ENCODE results near the gene NADK2.
"Not testable (repeated sequence)": the region's sequence is repeated elsewhere in the genome, so short reads cannot be mapped to it uniquely, and the experiment has no call there.

Gene NADK2

DNA sequence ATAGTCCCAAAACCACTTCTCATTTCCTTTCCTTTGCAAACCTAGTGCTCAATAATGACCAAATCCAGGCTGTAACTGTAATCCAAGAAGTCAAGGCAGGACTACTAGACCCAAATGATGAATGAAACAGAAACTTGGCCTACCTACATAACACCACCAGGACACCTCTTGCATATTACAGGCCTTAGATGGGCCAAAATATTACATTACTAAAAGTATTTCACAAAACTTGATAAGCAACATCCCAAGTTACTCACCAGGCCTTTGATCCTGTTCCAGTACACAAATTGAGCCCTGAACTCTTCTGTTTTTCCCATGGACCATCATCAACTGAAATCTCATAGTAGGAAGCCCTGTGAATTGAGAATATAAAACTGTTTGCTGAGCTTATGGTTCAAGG, 34.8 kb downstream of the NADK2 start:
- DNase-seq (ENCODE audit: low read depth): no peak

DNA sequence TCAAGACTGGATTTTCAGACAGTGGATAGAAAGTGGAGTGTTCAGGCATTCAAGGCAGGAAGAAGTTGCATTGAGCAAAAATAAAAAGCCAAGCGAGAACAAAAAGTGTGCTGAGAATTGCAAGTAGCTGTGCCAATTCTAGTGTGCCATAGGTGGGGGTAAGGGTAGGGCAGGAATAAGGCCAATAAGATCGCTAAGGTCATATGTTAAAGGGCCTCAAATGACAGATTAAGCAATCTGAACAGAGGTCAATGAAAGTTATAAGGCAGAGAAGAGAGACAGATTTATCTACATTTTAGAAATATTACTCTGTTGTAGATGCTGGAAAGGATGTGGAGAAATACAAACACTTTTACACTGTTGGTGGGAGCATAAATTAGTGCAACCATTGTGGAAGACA, 36.4 kb downstream of the NADK2 start:
- no peak for DNase-seq (ENCODE audit: low read depth)

DNA sequence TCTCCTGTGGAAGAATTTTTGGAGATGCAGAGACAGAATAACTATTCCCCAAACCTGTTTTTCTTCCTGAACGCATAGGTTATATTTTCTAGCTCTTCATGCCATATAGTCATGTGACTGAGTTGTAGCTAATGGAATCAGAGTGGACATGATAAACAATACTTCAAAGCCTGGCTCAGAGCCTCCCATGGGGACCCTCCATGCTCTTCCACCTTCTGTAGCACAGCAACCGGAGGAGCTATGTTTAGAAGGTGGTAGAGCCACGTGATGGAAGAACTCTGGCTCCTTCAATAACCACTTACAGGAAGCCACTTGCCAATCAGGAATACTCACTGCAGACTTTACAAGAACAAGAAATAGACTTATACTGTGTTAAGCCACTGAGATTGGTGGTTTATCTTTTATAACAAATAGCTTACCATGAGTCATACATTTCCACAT, 39.2 kb downstream of the NADK2 start:
- DNase-seq (ENCODE audit: low read depth): peak; percentile 44

DNA sequence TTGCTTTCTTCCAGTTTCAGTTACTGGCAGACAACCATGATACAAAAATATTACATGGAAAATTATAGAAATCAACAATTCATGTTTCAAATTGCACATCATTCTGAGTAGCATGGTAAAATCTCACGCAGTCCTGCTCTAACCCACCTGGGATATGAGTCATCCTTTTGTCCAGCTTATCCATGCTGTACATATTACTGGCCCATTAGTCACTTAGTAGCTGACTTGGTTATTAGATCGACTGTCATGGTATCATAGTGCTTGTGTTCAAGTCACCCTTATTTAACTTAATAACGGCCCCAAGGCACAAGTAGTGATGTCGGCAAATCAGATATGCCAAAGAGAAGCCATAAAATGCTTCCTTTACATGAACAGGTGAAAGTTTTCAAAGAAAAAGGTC, 41.2 kb downstream of the NADK2 start:
- DNase-seq (ENCODE audit: low read depth): peak; percentile 88

DNA sequence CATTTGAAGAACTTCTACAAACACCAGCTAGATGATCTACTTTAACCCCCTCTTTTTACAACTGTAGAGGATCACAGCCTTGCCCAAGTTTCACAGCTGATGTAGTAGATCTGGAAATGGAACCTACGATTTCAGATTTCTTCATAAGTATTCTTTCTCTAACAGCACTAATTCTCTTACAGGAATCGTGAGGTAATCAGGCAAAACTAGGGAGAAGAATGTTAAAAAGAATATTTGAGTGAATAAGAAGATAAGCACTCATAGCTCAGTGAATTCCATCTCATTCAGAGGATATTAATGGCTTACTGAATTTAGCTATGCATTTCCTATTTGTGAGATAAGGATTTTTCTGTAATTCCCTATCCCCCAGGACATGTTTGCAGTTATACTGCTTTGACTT, 42.1 kb downstream of the NADK2 start:
- no peak for DNase-seq (ENCODE audit: low read depth)

DNA sequence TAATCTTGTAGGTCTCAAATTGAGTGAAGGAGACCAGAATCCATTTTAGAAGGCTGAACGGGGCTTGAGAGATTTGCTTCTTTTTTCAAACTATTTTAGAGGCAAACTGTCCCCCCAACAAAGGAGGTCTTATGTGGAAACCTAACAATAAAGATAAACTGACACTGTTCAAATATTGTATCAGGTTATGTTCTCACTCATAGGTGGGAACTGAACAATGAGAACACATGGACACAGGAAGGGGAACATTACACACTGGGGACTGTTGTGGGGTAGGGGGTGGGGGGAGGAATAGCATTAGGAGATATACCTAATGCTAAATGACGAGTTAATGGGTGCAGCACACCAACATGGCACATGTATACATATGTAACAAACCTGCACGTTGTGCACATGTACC, 42.9 kb downstream of the NADK2 start:
- not testable (repeated sequence) for DNase-seq (ENCODE audit: low read depth)

DNA sequence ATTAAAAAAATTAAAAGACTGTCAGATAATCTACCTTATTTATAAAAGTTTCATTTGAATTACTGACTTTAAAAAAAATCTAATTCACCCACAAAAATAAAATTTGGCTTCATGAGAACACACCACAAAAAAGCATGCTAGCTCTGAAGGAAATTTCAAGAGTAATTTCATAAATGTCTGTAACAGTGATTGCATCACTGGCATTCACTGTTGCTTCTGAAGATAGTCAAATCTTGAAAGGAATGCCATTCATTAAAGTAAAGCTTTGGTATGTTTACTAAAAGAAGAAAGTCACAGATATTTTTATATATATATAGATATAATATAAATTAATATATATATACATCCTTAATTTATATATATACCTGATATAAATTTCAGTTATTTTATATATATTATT, 43.4 kb downstream of the NADK2 start:
- DNase-seq (ENCODE audit: low read depth): no peak

DNA sequence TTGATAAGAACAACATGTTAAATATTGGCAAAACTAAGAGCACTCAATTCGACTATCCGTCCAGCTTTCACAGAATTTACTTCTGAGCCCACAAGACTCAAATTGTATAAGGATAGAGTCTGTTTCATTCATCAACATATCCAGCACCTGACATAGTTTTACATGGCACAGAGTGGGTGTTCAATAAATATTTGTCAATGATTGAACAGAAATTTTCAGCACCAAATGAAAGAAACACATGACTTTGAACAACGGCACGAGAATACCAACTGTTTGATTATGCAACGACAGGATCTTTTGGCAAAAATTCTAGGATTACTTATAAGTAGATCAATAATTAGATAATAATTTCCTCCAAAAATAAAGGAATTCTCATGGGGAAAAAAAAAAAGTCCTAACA, 48.0 kb downstream of the NADK2 start:
- no peak for DNase-seq (ENCODE audit: low read depth)

DNA sequence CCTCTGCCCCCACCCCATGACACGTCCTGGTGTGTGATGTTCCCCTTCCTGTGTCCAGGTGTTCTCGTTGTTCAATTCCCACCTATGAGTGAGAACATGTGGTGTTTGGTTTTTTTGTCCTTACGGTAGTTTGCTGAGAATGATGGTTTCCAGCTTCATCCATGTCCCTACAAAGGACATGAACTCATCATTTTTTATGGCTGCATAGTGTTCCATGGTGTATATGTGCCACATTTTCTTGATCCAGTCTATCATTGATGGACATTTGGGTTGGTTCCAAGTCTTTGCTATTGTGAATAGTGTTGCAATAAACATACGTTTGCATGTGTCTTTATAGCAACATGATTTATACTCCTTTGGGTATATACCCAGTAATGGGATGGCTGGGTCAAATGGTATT, 57.3 kb downstream of the NADK2 start:
- DNase-seq (ENCODE audit: low read depth): not testable (repeated sequence)

DNA sequence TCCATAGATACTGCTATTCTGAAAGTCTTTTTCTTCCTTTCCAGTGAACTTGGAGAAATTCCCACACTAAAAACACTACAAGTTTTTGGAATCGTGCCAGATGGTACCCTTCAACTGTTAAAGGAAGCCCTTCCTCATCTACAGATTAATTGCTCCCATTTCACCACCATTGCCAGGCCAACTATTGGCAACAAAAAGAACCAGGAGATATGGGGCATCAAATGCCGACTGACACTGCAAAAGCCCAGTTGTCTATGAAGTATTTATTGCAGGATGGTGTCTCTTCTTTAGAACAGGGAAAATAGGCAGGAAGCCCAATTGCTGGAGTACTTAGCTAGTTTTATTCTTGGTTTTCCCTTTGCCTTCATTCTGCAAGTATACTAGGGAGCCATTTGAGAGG, 60.0 kb downstream of the NADK2 start:
- DNase-seq (ENCODE audit: low read depth): no peak

DNA sequence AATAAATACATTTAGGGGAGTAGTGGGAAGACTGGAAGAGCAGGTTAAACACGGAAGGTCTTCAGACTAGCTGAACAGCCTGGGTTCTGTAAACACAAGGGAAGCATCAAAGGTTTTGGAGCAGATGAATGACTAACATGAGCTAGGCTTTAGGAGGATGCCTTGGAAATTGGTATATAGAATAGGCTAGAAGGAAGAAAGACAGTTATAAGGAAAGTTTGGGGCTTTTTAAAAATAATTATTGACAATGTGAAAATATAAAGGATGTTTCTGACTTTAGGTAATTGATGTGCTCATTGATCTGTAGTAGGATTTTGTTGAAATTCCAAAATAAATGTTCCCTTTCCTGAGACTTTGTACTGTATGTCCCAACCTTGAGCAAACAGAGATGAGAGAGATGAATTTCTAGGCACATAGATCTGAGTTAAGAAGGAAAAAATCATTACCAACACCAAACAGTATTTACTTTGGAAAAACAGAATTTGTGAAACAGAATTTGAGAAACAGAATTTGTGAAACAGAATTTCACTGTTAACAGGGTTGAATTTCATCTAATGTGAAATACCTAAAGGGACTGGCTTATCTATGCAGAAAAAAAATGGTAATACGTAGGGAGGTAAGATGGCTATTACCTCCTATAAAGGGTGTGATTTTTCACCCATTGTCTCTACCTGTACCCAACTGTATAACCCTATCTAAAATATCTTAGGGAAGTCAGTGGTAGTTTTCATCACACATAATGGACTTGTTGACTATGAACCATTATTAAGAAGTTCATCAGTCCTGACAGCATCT, 61.0 kb downstream of the NADK2 start:
- DNase-seq (ENCODE audit: low read depth): no peak

DNA sequence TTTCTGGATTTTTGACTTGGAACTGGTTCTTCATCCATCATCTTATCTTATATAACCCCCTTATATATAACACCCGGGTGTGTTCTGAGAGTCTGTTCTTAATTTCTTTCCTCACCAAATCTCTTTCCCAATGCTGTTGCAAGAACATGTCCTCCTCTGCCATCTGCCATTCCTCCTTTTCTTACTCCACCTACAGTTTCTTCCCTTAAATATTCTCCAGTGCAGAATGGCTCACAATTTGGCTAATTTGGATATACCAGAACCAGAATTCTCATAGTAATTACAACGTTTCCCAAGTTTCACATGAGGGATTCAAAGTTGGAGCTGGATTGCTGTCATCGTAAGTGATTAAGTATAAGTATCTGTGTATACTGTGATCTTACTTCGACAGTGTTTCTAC, 61.8 kb downstream of the NADK2 start:
- no peak for DNase-seq (ENCODE audit: low read depth)

DNA sequence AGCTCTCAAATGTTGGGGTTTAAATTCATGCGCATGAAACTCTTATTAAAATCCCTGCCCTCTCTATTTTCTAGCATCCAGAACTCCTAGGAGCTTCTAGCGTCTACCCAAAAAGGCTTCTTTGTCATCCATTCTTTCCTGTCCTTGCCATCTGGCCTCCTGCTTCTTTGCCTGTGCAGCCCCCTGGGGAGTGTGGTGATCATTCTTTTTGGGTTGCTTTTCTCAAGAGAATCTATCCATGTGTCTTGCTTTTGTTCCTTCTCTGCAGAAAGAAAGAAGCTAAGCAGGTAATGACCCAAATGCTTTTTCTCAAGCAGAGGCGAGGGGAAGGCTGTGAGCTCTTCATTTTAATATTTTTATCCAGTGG, 63.2 kb downstream of the NADK2 start:
- DNase-seq (ENCODE audit: low read depth): no peak

DNA sequence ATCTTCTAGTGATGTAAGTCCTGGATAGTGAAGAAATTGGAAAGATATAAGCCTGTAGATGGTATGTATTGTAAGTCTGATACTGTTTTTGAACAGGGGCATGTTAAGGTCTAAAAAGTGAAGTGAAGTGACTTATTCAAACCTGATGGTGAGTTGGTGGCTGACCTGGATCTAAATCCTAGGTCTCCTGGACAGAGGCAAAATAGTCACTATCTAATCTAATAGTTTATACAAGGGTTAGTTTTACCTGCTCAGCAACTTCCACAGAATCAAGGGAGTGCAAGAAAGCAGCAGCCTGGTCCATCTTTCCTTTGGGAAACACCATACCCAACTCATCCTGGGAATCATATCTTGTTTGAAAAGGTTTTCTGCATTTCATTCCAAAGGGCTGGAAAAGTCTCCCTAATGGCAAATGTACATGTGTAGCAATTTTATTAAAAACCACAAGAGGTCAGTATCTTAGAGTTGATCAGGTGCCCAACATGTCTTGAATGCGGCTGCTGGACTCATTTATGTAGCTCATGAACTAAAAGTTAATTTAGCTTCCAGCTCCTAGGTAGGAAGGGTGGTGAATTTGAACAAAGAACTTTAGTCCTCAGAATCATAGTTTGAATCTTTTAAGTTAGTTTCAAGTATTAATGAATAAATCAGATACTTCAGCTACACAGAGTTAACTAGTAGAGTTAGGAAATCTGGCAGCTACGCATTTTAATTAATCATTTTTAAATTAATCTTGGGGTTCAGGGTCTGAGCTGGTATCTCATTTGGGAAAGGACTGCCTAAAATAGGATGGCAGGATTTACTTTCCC, 63.8 kb downstream of the NADK2 start:
- peak; percentile 65 for DNase-seq (ENCODE audit: low read depth)

DNA sequence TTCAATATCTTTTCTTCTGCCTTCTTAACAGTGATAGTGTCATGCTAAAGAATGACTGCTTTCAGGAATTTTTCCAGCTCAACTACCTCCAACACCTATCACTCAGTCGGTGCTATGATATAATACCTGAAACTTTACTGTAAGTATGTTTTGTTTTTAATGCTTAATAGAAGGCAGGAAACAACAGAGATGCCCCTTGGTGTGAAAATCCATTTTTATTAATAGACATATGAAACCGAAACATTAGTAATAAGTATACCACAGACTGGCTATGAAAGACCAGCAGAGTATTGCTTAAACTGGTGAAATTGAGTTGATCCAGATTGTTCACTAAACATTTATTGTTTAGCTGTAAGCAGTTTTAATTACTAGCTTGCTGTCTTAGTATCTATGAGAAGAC, 64.6 kb downstream of the NADK2 start:
- no peak for DNase-seq (ENCODE audit: low read depth)

DNA sequence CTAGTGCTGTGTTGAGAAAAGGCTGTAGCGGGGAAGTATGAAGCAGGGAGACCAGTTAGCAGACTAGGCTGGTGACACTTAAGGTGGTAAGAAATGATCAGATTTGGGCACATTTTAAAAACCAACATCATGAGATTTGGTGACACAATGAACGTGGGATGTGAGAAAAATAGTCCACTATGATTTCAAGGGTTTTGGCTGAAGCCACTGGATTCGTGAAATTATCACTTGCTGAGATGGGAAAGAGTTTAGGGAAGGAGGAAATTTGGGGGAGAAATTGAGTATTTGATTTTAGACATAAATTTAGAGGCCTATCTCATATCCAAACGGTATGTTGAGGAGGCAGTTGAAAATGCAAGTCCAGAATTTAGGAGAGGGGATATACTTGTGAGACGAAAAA, 66.7 kb downstream of the NADK2 start:
- no peak for DNase-seq (ENCODE audit: low read depth)

DNA sequence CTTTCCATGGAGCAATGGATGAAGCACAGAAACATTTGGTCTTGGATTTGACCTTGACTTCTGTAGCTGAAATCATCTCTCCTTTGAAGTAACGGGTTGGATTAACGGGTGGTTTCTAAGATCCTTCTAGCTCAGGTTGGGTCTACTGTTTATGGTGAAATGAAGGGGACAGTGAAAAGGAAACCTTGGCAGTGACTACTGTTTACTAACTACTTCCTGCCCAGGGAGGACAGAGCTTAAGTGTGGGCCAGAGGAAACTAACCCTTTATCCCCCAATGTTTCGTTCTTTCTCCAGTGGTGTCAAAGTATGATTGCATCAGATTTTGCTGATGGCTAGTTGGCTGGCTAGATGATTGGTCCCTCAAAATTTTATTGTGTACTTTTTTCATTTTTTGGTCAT, 67.6 kb downstream of the NADK2 start:
- DNase-seq (ENCODE audit: low read depth): no peak

DNA sequence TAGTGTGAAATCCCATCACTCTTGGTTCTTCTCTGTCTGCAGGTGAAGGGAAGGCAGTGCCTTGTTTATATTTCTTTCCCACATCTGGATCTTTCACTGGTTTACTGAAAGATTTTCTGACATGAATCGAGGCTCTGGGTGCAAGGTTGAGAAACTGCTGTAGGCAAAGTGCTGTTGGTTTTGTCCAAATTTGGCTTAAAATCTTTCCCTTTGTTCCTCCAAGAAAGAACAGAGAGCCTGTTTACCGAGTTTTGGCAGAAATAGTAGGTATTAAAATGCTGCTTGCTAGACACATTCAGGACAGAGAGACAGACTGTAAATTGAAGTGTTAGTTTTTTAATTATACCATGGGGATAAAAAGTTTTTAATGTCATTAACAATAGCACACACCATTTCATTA, 68.3 kb downstream of the NADK2 start:
- no peak for DNase-seq (ENCODE audit: low read depth)

DNA sequence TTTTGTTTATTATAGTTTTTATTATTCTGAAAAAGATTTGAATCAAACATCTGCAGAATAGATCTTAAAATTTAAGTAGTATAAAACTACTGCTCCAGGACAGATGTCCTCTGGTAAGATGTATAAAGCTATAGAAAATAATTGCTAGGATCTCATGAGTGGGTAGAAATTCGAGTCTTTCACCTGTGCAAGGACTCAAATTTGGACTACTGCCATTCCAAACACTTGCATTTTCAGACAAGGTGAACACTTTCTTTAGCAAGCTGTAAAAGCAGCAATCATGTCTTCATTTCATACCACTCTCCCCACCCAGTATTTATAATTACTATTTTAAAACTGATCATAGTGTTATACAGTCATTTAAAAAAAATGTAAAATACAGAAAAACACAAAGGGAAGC, 69.1 kb downstream of the NADK2 start:
- DNase-seq (ENCODE audit: low read depth): no peak

DNA sequence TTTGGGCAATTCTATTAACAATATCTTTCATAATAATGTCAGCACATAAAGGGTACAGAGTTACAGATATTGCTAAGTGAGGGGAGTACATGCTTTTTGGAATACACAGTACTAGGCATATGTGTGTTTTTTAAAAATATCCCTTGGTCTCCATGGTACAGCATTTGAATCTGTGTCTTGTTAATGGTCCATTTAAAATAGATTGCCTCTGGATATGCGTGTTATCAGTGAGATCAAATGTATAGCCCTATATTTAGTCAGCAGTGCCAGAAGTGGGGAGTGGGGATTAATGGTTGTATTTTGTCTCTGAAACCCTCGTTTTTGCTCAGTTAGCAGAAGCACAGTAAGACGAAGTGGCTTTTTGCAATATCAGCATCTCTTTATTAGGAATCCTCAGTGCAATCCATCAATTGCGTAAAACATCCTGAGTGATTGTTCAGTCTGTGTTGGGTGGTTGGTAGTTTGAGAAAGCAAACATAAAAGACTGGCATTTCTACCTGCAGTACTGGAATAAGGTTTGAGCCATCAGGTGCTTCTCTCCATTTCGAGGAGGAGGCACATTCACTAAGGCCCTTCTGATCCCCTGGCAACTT, 70.8 kb downstream of the NADK2 start:
- DNase-seq (ENCODE audit: low read depth): no peak

DNA sequence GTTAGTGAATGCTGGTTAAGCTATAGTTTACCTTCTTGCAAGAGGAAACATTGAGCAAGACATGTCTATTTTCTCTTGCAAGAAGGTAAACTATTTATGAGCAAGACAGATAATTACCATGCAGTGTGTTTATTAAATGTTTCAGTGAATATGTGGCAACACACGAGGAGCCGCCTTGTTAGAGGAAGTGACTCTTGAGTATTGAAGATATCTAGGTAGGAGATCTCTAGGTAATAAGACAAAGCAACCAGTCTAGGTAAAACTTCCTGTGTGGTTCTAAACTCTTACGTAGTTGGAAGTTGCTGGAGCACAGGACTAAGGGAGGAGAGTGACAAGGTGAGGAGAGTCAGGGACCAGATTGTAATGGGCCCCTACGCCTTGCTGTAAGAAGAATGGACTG, 73.0 kb downstream of the NADK2 start:
- no peak for DNase-seq (ENCODE audit: low read depth)

DNA sequence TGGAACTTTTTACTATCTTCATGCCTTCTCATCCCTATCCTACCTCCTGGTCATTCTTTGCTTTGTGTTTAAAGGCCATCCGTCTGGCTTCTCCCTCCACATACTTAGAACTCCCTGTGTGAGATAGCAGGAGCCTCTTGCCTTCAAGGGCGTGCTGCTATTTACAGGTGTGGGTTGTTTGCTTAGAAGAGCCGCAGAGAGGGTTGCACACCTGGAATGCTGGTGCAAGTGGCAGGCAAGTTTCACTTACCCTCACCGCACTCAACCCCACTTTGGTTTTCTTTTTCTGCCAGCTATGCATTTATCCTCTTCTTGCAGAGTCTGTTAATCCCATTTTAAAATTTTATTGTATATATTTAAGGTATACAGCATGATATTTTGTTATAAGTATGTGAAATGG, 77.3 kb downstream of the NADK2 start:
- DNase-seq (ENCODE audit: low read depth): no peak

DNA sequence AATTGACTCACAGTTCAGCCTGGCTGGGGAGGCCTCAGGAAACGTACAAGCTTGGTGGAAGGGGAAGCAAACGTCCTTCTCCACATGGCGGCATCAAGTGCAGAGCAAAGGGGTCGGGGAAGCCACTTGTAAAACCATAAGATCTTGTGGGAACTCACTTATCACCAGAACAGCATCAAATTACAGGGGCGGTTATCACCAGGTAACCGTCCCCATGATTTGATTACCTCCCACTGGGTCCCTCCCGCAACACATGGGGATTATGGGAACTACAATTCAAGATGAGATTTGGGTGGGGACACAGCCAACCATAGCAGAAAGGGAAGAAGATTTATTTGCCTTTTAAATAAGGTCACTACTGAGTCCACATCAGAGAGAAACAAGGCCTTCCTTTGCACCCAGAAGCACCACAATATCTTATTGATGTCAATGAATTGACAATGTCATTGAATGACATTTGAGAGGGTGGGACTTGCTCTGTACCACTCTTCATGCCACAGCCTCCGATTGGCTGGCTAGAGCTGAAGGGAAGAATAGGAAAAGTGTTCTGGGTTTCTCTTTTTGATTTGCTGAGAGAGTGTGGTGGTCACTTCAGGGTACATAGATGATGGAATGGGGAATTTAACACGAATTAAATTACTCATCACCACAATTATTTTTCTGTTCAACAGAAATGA, 78.8 kb downstream of the NADK2 start:
- DNase-seq (ENCODE audit: low read depth): no peak
